ENCODE results near the gene ADGRL4.
"Not testable (repeated sequence)": the region's sequence is repeated elsewhere in the genome, so short reads cannot be mapped to it uniquely, and the experiment has no call there.

Gene ADGRL4

DNA sequence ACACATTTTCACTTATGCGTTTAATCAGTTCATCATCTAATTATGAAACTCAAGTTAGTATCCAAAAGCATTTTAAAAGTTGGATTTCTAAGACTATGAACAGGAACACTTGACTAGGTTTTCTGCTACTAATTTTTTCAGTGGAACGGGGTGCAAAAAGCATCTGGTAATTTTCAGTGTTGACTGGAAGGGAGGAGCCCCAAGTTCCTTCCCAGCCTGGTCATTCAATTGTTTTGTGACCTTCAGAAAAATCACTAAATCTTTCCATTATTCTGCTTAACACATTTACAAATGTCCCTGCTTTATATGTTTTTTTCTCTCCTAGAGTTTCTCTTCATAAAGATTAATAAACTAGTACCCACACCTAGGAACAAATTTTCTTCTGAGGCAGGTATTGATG lies 6.0 kb upstream of the ADGRL4 start:
- no CpG with 5 or more reads among the region's 2 CpGs for whole genome bisulfite sequencing (ENCODE audit: insufficient coverage, insufficient read length)
- Histone ChIP-seq H3K9me3 (ENCODE audit: control insufficient read depth, insufficient read depth, low read length) (no peaks in the 10 kb centered on the region), H3K27ac (ENCODE audit: low read length) (no peak overlapping the region), H3K4me1 (ENCODE audit: control insufficient read depth, insufficient read depth, low read length) (no peaks in the 10 kb centered on the region), H3K36me3 (ENCODE audit: control insufficient read depth, insufficient read depth, low read length) (no peaks in the 10 kb centered on the region), H3K27me3 (ENCODE audit: control insufficient read depth, insufficient read depth, low read length) (no peaks in the 10 kb centered on the region), H3K4me3 (ENCODE audit: low read length) (no peak overlapping the region)
- DNase-seq (ENCODE audit: low read depth, low spot score) = no peak

DNA sequence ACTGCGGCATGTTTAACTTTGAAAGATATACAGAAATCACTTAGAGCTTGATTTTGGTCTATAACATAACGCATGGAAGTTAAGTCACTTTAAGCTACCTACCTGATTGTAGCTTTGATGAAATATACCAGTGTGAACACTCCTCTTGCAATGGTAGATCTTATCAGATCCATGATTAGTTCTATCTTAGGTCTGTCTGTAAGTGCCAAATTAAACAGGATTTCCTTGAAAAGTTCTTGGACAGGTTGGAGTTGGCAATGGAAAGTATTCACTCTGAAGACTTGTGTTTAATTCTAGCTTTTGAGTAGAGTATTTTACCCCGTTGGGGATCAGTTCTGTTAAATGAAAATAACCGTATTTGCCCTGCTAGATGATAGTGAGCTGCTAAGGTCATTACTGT lies 4.1 kb upstream of the ADGRL4 start:
- H3K27ac ChIP-seq (ENCODE audit: low read length) = no peak overlapping the region
- no peak overlapping the region for H3K4me3 ChIP-seq (ENCODE audit: low read length)
- H3K36me3 ChIP-seq (ENCODE audit: control insufficient read depth, insufficient read depth, low read length) = no peaks in the 10 kb centered on the region
- WGBS (ENCODE audit: insufficient coverage, insufficient read length) = no CpG with 5 or more reads among the region's 4 CpGs
- no peaks in the 10 kb centered on the region for H3K9me3 ChIP-seq (ENCODE audit: control insufficient read depth, insufficient read depth, low read length)
- H3K27me3 ChIP-seq (ENCODE audit: control insufficient read depth, insufficient read depth, low read length) = no peaks in the 10 kb centered on the region
- no peaks in the 10 kb centered on the region for H3K4me1 ChIP-seq (ENCODE audit: control insufficient read depth, insufficient read depth, low read length)
- no peak for DNase-seq (ENCODE audit: low read depth, low spot score)

DNA sequence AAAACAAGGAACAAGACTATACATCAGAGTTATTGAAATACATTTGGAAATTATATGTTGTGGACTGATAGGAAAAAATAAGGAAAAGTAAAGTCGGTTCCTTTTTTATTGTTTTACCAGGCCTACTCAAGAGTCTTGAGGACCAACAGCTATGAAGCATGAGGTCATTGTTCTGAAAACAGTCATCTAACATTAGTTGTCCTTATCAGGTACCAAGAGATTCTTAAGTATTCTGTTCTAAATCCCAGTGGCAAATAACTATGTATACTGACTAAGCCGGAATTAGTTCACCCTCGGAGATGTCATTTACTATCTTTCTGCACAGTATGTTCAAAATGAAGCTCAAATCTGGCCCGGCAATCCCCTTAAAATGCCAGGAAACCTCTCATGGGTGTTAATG lies 585 bp downstream of the ADGRL4 start:
- H3K27ac ChIP-seq (ENCODE audit: low read length) = no peak overlapping the region
- no peaks in the 10 kb centered on the region for H3K36me3 ChIP-seq (ENCODE audit: control insufficient read depth, insufficient read depth, low read length)
- no peaks in the 10 kb centered on the region for H3K27me3 ChIP-seq (ENCODE audit: control insufficient read depth, insufficient read depth, low read length)
- H3K4me3 ChIP-seq (ENCODE audit: low read length) = peak overlapping the region; percentile 79; the same call in 1 of the 2 replicates
- WGBS (ENCODE audit: insufficient coverage, insufficient read length) = no CpG with 5 or more reads among the region's 4 CpGs
- H3K9me3 ChIP-seq (ENCODE audit: control insufficient read depth, insufficient read depth, low read length) = no peaks in the 10 kb centered on the region
- no peaks in the 10 kb centered on the region for H3K4me1 ChIP-seq (ENCODE audit: control insufficient read depth, insufficient read depth, low read length)
- no peak for DNase-seq (ENCODE audit: low read depth, low spot score)

DNA sequence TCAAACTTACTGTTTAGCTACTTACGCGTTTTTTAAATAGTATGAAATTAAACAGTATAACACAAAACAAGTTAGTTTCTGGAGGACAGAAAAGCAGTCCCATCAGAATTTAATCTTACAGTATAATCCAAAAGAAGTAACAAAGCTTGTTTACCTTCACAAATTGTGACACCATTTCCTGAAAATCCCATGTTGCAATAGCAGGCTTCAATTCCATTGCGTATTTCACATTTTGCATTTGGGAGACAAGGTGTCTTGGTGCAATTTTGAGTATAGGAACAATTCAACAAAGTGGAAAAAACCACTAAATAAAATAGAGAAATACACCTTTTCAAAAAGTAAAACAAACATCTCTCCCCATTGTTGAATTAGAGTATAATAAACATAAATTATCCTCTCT lies 1.6 kb downstream of the ADGRL4 start:
- DNase-seq (ENCODE audit: low read depth, low spot score) = no peak
- WGBS (ENCODE audit: insufficient coverage, insufficient read length) = no CpG with 5 or more reads among the region's 3 CpGs
- no peaks in the 10 kb centered on the region for H3K9me3 ChIP-seq (ENCODE audit: control insufficient read depth, insufficient read depth, low read length)
- H3K4me3 ChIP-seq (ENCODE audit: low read length) = no peak overlapping the region
- H3K27ac ChIP-seq (ENCODE audit: low read length) = no peak overlapping the region
- H3K27me3 ChIP-seq (ENCODE audit: control insufficient read depth, insufficient read depth, low read length) = no peaks in the 10 kb centered on the region
- H3K36me3 ChIP-seq (ENCODE audit: control insufficient read depth, insufficient read depth, low read length) = no peaks in the 10 kb centered on the region
- no peaks in the 10 kb centered on the region for H3K4me1 ChIP-seq (ENCODE audit: control insufficient read depth, insufficient read depth, low read length)

DNA sequence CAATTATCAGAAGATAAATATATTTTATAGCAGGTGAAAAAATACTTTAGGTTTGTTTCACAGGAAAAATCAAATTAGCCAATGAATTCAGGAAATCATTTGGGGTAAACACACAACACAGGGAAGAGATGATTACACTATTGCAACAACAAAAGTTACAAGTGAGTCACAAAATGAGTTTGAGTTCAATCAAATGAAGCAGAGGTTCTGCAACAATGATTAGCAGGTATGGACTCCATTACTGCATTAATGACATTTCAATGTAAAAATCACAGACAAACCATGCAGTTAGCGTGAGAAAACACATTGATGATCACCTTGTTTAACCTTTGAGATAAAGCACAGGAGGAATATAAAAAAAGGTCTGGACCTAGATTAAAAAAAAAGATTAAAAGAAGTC lies 9.7 kb downstream of the ADGRL4 start:
- Histone ChIP-seq H3K9me3 (ENCODE audit: control insufficient read depth, insufficient read depth, low read length) (no peaks in the 10 kb centered on the region), H3K27me3 (ENCODE audit: control insufficient read depth, insufficient read depth, low read length) (no peaks in the 10 kb centered on the region), H3K4me1 (ENCODE audit: control insufficient read depth, insufficient read depth, low read length) (no peaks in the 10 kb centered on the region), H3K36me3 (ENCODE audit: control insufficient read depth, insufficient read depth, low read length) (no peaks in the 10 kb centered on the region), H3K4me3 (ENCODE audit: low read length) (no peak overlapping the region), H3K27ac (ENCODE audit: low read length) (no peak overlapping the region)
- DNase-seq (ENCODE audit: low read depth, low spot score) = no peak
- WGBS (ENCODE audit: insufficient coverage, insufficient read length) = no CpG with 5 or more reads among the region's 1 CpG

DNA sequence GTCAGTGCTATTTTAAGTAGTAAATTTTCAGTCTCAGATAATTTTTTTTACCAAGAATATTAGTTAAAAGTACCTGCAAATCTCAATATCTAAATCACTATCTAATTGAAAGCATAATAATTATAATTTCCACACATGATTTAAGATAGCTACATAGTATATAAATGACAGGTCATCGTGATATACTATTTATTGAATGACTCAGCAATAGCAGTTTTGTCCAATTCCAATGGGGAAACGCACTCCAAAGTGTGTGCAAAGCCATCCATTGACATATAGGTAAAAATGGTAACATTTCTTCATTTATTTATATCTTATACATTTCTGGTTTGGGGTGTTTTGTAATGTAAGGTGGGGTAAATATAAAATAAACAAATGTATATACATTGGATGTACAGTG lies 19.5 kb downstream of the ADGRL4 start:
- H3K27me3 ChIP-seq (ENCODE audit: control insufficient read depth, insufficient read depth, low read length) = no peaks in the 10 kb centered on the region
- H3K9me3 ChIP-seq (ENCODE audit: control insufficient read depth, insufficient read depth, low read length) = no peaks in the 10 kb centered on the region
- DNase-seq (ENCODE audit: low read depth, low spot score) = no peak
- no CpG with 5 or more reads among the region's 2 CpGs for WGBS (ENCODE audit: insufficient coverage, insufficient read length)
- H3K27ac ChIP-seq (ENCODE audit: low read length) = no peak overlapping the region
- no peaks in the 10 kb centered on the region for H3K4me1 ChIP-seq (ENCODE audit: control insufficient read depth, insufficient read depth, low read length)
- no peaks in the 10 kb centered on the region for H3K36me3 ChIP-seq (ENCODE audit: control insufficient read depth, insufficient read depth, low read length)
- no peak overlapping the region for H3K4me3 ChIP-seq (ENCODE audit: low read length)

DNA sequence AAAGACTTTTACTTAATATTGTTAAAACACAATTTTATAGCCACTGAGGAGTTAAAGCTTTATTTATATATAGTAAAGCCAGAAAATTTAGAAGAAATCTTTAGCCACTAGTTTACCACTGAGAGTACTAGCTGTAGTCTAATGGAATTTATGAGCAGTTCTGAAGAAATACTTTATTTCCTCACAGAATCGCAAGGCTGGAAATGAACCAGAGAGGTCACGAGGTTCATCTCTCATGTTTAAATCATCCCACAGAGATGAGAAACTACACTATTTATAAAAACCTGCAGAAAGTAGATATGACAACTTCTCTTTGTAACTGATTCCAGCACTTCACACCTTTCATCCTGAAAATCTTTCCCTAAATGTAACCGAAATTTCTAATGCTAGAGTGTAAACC lies 26.0 kb downstream of the ADGRL4 start:
- DNase-seq (ENCODE audit: low read depth, low spot score) = no peak
- Histone ChIP-seq H3K4me3 (ENCODE audit: low read length) (no peak overlapping the region), H3K4me1 (ENCODE audit: control insufficient read depth, insufficient read depth, low read length) (no peaks in the 10 kb centered on the region), H3K27me3 (ENCODE audit: control insufficient read depth, insufficient read depth, low read length) (no peaks in the 10 kb centered on the region), H3K27ac (ENCODE audit: low read length) (no peak overlapping the region), H3K9me3 (ENCODE audit: control insufficient read depth, insufficient read depth, low read length) (no peaks in the 10 kb centered on the region), H3K36me3 (ENCODE audit: control insufficient read depth, insufficient read depth, low read length) (no peaks in the 10 kb centered on the region)
- WGBS (ENCODE audit: insufficient coverage, insufficient read length) = no CpG with 5 or more reads among the region's 3 CpGs

DNA sequence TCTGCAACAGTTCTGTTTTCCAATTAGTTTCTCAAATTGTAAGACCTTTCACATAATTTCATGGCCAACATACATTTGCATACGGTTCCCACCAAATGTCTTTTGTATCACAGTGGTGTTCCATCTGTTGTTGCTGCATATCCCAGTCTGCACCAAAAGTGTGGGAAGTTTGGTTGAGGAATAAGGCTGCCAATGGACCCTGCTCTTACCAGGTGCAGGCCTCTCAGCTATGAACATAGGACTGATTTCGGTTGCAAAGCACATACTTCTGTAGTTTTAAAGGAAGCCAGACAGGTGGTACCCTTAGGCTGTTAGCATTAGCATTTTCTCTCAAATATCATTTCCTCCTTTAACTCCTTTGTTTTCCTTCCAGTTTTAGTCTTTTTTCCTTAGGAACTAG lies 33.8 kb downstream of the ADGRL4 start:
- Histone ChIP-seq H3K9me3 (ENCODE audit: control insufficient read depth, insufficient read depth, low read length) (no peaks in the 10 kb centered on the region), H3K4me3 (ENCODE audit: low read length) (no peak overlapping the region), H3K27ac (ENCODE audit: low read length) (no peak overlapping the region), H3K4me1 (ENCODE audit: control insufficient read depth, insufficient read depth, low read length) (no peaks in the 10 kb centered on the region), H3K27me3 (ENCODE audit: control insufficient read depth, insufficient read depth, low read length) (no peaks in the 10 kb centered on the region), H3K36me3 (ENCODE audit: control insufficient read depth, insufficient read depth, low read length) (no peaks in the 10 kb centered on the region)
- no peak for DNase-seq (ENCODE audit: low read depth, low spot score)
- WGBS (ENCODE audit: insufficient coverage, insufficient read length) = no CpG with 5 or more reads among the region's 2 CpGs

DNA sequence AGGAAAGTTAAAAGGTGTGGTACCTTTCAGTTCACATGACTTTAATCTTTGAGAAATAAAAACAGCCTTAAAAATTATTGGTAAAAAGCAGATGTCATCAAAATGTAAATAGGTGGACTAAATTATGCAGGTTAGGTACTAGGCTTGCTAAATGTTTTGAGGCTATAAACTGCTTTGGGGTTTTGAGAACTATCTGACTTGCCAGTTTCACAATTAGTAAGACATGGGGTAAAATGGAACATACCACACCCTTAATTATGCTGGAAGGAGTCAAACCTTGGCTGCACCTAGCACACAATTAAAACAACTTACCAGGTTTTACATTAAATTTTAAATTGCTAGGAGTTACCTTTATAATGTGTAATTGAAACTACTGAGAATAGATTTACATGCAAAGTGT lies 39.4 kb downstream of the ADGRL4 start:
- H3K27me3 ChIP-seq (ENCODE audit: control insufficient read depth, insufficient read depth, low read length) = not testable (repeated sequence)

DNA sequence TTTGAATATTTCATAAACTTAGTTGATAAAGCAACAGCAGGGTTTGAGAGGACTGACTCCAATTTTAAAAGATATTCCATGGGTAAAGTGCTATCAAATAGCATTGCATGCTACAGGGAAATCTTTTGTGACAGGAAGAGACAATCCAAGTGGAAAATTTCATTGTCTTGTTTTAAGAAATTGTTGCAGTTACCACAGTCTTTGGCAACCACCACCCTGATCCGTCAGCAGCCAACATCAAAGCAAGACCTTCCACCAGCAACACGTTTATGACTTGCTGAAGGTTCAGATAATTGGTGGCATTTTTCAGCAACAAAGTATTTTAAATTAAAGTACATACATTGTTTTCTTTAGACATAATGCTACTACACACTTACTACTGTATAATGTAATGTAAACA lies 47.8 kb downstream of the ADGRL4 start:
- no peak overlapping the region for H3K27ac ChIP-seq (ENCODE audit: low read length)
- DNase-seq (ENCODE audit: low read depth, low spot score) = no peak
- no CpG with 5 or more reads among the region's 2 CpGs for WGBS (ENCODE audit: insufficient coverage, insufficient read length)
- H3K27me3 ChIP-seq (ENCODE audit: control insufficient read depth, insufficient read depth, low read length) = no peaks in the 10 kb centered on the region
- H3K36me3 ChIP-seq (ENCODE audit: control insufficient read depth, insufficient read depth, low read length) = no peaks in the 10 kb centered on the region
- no peaks in the 10 kb centered on the region for H3K4me1 ChIP-seq (ENCODE audit: control insufficient read depth, insufficient read depth, low read length)
- H3K4me3 ChIP-seq (ENCODE audit: low read length) = no peak overlapping the region
- H3K9me3 ChIP-seq (ENCODE audit: control insufficient read depth, insufficient read depth, low read length) = no peaks in the 10 kb centered on the region

More for the DNA sequence above, 39.4 kb downstream of the ADGRL4 start:
- H3K4me3 ChIP-seq (ENCODE audit: low read length); DNase-seq (ENCODE audit: low read depth, low spot score); H3K9me3 ChIP-seq (ENCODE audit: control insufficient read depth, insufficient read depth, low read length); H3K36me3 ChIP-seq (ENCODE audit: control insufficient read depth, insufficient read depth, low read length); H3K4me1 ChIP-seq (ENCODE audit: control insufficient read depth, insufficient read depth, low read length); H3K27ac ChIP-seq (ENCODE audit: low read length): not testable (repeated sequence)

DNA sequence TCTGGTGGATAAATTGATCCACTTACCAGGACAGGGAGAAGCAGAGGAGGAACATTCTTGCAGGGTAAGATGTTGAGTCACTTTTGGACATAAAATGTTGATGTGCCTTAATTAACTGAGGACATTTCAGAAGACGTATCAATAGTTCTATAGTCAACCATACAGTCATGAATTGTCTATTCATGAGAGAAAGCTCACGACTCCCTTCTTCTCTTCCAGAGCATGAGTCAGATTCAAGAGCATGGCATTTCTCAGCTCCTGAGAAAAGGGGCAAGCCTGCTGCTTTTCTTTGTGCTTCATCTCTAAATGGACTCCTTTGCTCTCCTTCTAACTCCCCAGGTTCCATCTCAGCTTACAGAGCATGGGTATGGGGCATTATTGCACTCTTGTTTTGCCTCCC lies 55.7 kb downstream of the ADGRL4 start:
- no peak for DNase-seq (ENCODE audit: low read depth, low spot score)
- WGBS (ENCODE audit: insufficient coverage, insufficient read length) = no CpG with 5 or more reads among the region's 2 CpGs
- no peak overlapping the region for H3K4me3 ChIP-seq (ENCODE audit: low read length)
- H3K4me1 ChIP-seq (ENCODE audit: control insufficient read depth, insufficient read depth, low read length) = no peaks in the 10 kb centered on the region
- H3K27ac ChIP-seq (ENCODE audit: low read length) = no peak overlapping the region
- no peaks in the 10 kb centered on the region for H3K27me3 ChIP-seq (ENCODE audit: control insufficient read depth, insufficient read depth, low read length)
- no peaks in the 10 kb centered on the region for H3K9me3 ChIP-seq (ENCODE audit: control insufficient read depth, insufficient read depth, low read length)
- no peaks in the 10 kb centered on the region for H3K36me3 ChIP-seq (ENCODE audit: control insufficient read depth, insufficient read depth, low read length)

Measured in iPS DF 6.9 (cell line).